ENCODE data around the gene ARHGEF39.

DNA sequence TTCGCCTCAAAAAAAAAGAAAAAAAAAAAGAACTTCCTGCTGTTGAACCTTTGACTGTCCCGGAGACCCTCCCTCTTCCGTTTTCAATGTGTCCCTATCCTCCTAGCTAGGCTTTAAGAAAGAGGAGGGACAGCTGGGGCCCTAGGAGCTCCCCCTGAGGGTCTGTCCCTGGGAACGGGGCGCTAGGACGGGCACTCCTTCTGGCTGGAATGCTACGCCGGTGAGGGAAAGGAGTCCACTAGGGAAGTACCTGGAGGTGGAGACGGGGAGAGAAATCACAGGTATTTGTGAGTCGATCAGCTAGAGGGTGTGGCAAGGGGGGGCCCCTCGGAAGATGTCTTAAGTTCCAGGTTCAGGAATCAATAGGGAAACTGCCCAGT is 18.9 kb downstream of the ARHGEF39 start:
- TF ChIP-seq, protein P1, sequence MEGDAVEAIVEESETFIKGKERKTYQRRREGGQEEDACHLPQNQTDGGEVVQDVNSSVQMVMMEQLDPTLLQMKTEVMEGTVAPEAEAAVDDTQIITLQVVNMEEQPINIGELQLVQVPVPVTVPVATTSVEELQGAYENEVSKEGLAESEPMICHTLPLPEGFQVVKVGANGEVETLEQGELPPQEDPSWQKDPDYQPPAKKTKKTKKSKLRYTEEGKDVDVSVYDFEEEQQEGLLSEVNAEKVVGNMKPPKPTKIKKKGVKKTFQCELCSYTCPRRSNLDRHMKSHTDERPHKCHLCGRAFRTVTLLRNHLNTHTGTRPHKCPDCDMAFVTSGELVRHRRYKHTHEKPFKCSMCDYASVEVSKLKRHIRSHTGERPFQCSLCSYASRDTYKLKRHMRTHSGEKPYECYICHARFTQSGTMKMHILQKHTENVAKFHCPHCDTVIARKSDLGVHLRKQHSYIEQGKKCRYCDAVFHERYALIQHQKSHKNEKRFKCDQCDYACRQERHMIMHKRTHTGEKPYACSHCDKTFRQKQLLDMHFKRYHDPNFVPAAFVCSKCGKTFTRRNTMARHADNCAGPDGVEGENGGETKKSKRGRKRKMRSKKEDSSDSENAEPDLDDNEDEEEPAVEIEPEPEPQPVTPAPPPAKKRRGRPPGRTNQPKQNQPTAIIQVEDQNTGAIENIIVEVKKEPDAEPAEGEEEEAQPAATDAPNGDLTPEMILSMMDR (IDR thresholded peaks at IDR 0.05): no peak
- no peak for TF ChIP-seq POLR2A (IDR thresholded peaks at IDR 0.05)
- no peak for TF ChIP-seq EP300 (IDR thresholded peaks at IDR 0.05)

Data from tibial nerve (tissue), 4 donors.